Testis (tissue), 2 donors: ENCODE measurements around the gene MYADM.

Source experiments
- POLR2A ChIP-seq: fragments of 450-650 bp; IDR thresholded peaks from one replicate; pipeline ENCODE4 v1.6.1; 2017; ENCODE audit warnings: antibody characterized with exemption, mild to moderate bottlenecking, moderate library complexity
- TF ChIP-seq, protein P1 (sequence below), 3 experiments: fragments of 450-650 bp in 2 of 3; fragments of 200-600 bp in 1 of 3; sonication (generic) in 1 of 3; IDR thresholded peaks; one replicate each; pipeline ENCODE4 v1.5.1; 2016 to 2019; ENCODE audit warnings: antibody characterized with exemption in 3 of 3, mild to moderate bottlenecking in 2 of 3, moderate library complexity in 1 of 3

- TF ChIP-seq, protein P1, sequence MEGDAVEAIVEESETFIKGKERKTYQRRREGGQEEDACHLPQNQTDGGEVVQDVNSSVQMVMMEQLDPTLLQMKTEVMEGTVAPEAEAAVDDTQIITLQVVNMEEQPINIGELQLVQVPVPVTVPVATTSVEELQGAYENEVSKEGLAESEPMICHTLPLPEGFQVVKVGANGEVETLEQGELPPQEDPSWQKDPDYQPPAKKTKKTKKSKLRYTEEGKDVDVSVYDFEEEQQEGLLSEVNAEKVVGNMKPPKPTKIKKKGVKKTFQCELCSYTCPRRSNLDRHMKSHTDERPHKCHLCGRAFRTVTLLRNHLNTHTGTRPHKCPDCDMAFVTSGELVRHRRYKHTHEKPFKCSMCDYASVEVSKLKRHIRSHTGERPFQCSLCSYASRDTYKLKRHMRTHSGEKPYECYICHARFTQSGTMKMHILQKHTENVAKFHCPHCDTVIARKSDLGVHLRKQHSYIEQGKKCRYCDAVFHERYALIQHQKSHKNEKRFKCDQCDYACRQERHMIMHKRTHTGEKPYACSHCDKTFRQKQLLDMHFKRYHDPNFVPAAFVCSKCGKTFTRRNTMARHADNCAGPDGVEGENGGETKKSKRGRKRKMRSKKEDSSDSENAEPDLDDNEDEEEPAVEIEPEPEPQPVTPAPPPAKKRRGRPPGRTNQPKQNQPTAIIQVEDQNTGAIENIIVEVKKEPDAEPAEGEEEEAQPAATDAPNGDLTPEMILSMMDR (IDR thresholded peaks at IDR 0.05), result no peak
- no peak for TF ChIP-seq POLR2A
These were observed 3.8 kb downstream of the MYADM start for GRCh38 chr19:53871454-53871853.
